ENCODE results near the gene WDR33. TPM values are rescaled to one million over a fixed set of nuclear protein-coding genes. Genes with fewer than 3 reads are reported as not detected.
A peak's percentile ranks its signal among the peaks of the same experiment; 100 is the strongest.

The WDR33 gene
- total and polyA plus RNA-seq, 2 of the 13 experiments (the other 11 are each of a cell fraction or from before 2014, with no cell fraction given) = 54.9 to 78.2 TPM

GRCh38 chr2:127811397-127812321, 688 bp upstream of the WDR33 start (continued):
- TF ChIP-seq PBX2 (CRISPR knock-in tag; IDR thresholded peaks at IDR 0.05) (no peak), ZNF572 (CRISPR knock-in tag; IDR thresholded peaks at IDR 0.05) (peak; percentile 95; the same call in 1 of the 2 replicates), ELF1 (CRISPR knock-in tag; IDR thresholded peaks at IDR 0.05) (no peak), GATA4 (IDR thresholded peaks at IDR 0.05; ENCODE audit: borderline replicate concordance, low read depth) (no peak), ATF6 (CRISPR knock-in tag; conservative IDR thresholded peaks at IDR 0.05) (0 out of 2 replicates have a peak, but pooled peaks have one; percentile 26), SNAPC5 (CRISPR knock-in tag; IDR thresholded peaks at IDR 0.05; ENCODE audit: borderline replicate concordance) (no peak), MATR3 (CRISPR knock-in tag; IDR thresholded peaks at IDR 0.05) (no peak), ZNF136 (CRISPR knock-in tag; IDR thresholded peaks at IDR 0.05; ENCODE audit: low read depth) (no peak), NR2F6 (IDR thresholded peaks at IDR 0.05) (no peak), NR2F6 (CRISPR knock-in tag; IDR thresholded peaks at IDR 0.05) (no peak), ZNF570 (CRISPR knock-in tag; IDR thresholded peaks at IDR 0.05; ENCODE audit: borderline replicate concordance) (no peak), ADNP (CRISPR knock-in tag; IDR thresholded peaks at IDR 0.05) (no peak), ZNF619 (CRISPR knock-in tag; IDR thresholded peaks at IDR 0.05) (0 out of 2 replicates have a peak, but pooled peaks have one; percentile 2), BCLAF1 (IDR thresholded peaks at IDR 0.05) (no peak), GTF2F1 (IDR thresholded peaks at IDR 0.05; ENCODE audit: low read length) (no peak), CEBPG (CRISPR knock-in tag; IDR thresholded peaks at IDR 0.05) (no peak), ZMYM3 (CRISPR knock-in tag; IDR thresholded peaks at IDR 0.05) (peak; percentile 2; the same call in 1 of the 2 replicates), RFXANK (CRISPR knock-in tag; IDR thresholded peaks at IDR 0.05) (peak; percentile 22; the same call in 1 of the 2 replicates), ZNF333 (CRISPR knock-in tag; IDR thresholded peaks at IDR 0.05; ENCODE audit: borderline replicate concordance) (no peak), MXD3 (CRISPR knock-in tag; IDR thresholded peaks at IDR 0.05) (no peak; the same call in 1 of the 2 replicates), BRD4 (CRISPR knock-in tag; IDR thresholded peaks at IDR 0.05) (no peak), SNAPC2 (CRISPR knock-in tag; IDR thresholded peaks at IDR 0.05) (0 out of 2 replicates have a peak, but pooled peaks have one; percentile 7), THAP8 (CRISPR knock-in tag; IDR thresholded peaks at IDR 0.05; ENCODE audit: borderline replicate concordance) (0 out of 2 replicates have a peak, but pooled peaks have one; percentile 23), SALL2 (CRISPR knock-in tag; IDR thresholded peaks at IDR 0.05) (no peak)
